CD4-positive, alpha-beta T cell treated with Interleukin-1 beta for 1 hour (primary cell): Measurements from ENCODE around the gene MFAP2.

ENCODE experiments used
- DNase-seq, 2 donors: peaks; one replicate each; pipeline ENCODE4 v3.0.0-alpha.2; 2020 to 2022

MFAP2 gene

DNA sequence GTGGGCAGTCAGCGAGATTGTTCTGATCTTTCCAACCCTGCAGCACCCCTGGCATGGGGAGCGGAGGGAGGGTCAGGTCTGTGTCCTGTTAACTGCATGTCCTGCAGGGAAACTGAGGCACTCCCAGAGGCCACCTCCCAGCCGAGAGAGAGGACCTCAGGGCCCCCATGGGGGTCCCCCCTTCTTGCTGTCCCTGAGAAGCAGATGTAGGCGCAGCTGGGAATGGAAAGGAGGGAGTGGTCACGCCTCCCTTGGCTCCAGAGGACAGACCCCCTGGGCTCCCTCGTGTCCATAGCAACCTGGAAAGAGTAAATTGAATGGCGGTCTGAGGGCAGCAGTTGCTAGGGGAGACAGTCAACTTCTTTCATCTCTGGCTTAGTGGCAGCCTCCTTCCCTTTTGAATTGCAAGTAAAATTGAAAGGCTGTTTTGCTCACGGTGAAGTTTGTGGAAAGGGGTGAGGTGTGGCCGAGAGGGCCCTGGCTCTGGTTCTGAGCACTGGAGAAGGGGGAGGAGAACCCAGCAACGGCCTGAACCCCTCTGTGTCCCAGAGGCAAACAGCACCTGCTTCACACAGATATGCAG lies 53.8 kb downstream of the MFAP2 start:
- DNase-seq = no peak

DNA sequence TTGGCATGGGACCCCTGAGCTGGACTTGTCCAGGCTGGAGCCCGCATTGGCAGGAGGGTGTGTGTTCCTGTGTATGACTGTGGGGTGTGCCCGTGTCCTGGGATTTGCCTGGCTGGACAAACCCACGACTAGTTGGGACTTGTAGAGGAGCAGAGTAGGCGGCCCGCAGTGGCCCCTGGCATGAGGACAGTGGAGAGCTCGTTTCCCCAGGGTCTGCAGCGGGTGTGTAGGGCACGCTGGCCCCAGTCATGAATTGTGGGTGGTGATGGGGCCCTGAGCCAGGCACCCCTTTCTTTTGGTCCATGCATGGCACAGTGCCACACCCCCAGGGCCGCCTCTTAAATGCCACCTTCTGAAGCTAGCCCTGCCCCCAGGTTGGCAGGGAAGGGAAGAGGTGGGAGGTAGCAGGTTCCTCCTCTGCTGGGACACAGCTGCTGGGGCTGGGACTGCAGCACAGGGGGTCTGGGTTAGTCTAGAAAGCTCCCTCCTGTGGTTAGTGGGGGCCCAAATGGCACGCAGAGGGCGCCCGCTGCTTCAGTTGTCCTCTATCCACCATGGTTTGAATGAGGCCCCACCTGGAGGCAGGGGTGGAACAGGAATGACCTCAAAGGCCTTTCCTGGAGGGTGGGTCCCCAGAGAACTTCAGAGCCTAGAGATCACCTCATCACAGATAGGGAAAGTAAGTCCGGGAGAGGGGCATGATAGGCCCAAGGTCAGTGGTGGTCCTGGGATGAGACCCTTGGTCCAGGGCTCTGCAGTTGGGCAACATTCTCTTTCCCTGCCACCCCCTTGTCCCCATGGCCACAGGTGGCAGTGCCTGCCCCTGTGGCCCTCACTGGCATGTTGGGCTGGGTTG lies 54.6 kb downstream of the MFAP2 start:
- no peak for DNase-seq

DNA sequence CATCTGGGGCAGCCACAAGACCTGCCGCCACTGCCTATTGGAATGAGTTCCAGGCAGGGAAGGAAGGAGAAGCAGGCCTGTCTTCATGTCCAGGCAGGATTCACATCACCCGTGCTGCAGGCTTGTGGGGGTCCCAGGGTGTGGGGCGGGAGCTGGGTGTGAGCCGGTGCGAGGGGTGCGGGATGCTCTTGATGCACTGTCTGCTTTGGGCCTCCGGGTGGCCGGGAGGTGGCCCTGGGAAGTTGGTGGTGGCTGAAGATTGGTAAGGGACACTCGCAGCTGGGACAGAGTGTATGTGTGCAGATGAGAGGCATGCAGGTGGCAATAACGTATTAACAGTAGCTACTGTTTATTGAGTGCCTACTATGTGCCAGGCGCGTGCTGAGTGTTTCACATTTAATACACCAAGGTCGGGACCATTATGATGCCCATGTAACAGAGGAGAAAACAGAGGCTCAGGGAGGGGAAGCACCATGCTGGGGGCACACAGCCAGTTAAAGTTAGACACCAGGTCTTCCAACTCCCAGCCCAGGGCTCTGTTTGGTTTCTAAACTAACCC lies 55.4 kb downstream of the MFAP2 start:
- no peak for DNase-seq
